GM21526 (cell line): Measurements from ENCODE around the gene CES3.
"Not testable (repeated sequence)": the region's sequence is repeated elsewhere in the genome, so short reads cannot be mapped to it uniquely, and the experiment has no call there.

Experiments
- ATAC-seq: cut with Tn5 transposase; IDR thresholded peaks from one replicate; pipeline ENCODE4 v1.9.1; 2021; ENCODE audit warnings: moderate library complexity; ENCODE audit not compliant: unreplicated experiment, low FRiP score

Gene CES3

GRCh38 chr16:66926171-66926947 is 34.7 kb upstream of the CES3 start:
- no peak for ATAC-seq

GRCh38 chr16:66926961-66927436 is 34.1 kb upstream of the CES3 start:
- no peak for ATAC-seq

GRCh38 chr16:66927918-66928649 is 33.0 kb upstream of the CES3 start:
- ATAC-seq = no peak

- ATAC-seq = no peak
These were observed 32.2 kb upstream of the CES3 start for GRCh38 chr16:66928702-66929388.

GRCh38 chr16:66930189-66930588 is 30.9 kb upstream of the CES3 start:
- no peak for ATAC-seq

GRCh38 chr16:66931665-66932064 is 29.4 kb upstream of the CES3 start:
- ATAC-seq = no peak

- no peak for ATAC-seq
These were observed 29.0 kb upstream of the CES3 start for GRCh38 chr16:66932076-66932475.

GRCh38 chr16:66933776-66934137 is 27.3 kb upstream of the CES3 start:
- no peak for ATAC-seq

- peak; percentile 57 for ATAC-seq
These were observed 26.8 kb upstream of the CES3 start, which contains the start of gene CIAO2B for GRCh38 chr16:66934138-66934838. Gene CIAO2B (minus strand): TSS chr16:66934402. CDS start chr16:66934364, 38 bp downstream.

- not testable (repeated sequence) for ATAC-seq
These were observed 26.2 kb upstream of the CES3 start for GRCh38 chr16:66934839-66935313.

- no peak for ATAC-seq
These were observed 25.6 kb upstream of the CES3 start, which contains the start of gene CES2 for GRCh38 chr16:66935314-66936011. Gene CES2 (plus strand): TSS chr16:66935516. CDS start chr16:66935636, 120 bp downstream.

- no peak for ATAC-seq
These were observed 24.6 kb upstream of the CES3 start for GRCh38 chr16:66936462-66936861.

- no peak for ATAC-seq
These were observed 24.0 kb upstream of the CES3 start for GRCh38 chr16:66936889-66937554.

GRCh38 chr16:66937725-66938337 is 23.2 kb upstream of the CES3 start:
- ATAC-seq = no peak

- ATAC-seq = no peak
These were observed 21.7 kb upstream of the CES3 start for GRCh38 chr16:66939366-66939765.

GRCh38 chr16:66940236-66940635 is 20.8 kb upstream of the CES3 start:
- no peak for ATAC-seq

GRCh38 chr16:66942981-66943380 is 18.1 kb upstream of the CES3 start:
- no peak for ATAC-seq

- no peak for ATAC-seq
These were observed 17.5 kb upstream of the CES3 start for GRCh38 chr16:66943426-66944053.
